GM18867 (cell line): ENCODE data around the gene RHOT1.

Source experiments
- ATAC-seq: cut with Tn5 transposase; IDR thresholded peaks from one replicate; pipeline ENCODE4 v1.9.1; 2021; ENCODE audit warnings: mild to moderate bottlenecking, moderate library complexity; ENCODE audit not compliant: unreplicated experiment

The RHOT1 gene

DNA sequence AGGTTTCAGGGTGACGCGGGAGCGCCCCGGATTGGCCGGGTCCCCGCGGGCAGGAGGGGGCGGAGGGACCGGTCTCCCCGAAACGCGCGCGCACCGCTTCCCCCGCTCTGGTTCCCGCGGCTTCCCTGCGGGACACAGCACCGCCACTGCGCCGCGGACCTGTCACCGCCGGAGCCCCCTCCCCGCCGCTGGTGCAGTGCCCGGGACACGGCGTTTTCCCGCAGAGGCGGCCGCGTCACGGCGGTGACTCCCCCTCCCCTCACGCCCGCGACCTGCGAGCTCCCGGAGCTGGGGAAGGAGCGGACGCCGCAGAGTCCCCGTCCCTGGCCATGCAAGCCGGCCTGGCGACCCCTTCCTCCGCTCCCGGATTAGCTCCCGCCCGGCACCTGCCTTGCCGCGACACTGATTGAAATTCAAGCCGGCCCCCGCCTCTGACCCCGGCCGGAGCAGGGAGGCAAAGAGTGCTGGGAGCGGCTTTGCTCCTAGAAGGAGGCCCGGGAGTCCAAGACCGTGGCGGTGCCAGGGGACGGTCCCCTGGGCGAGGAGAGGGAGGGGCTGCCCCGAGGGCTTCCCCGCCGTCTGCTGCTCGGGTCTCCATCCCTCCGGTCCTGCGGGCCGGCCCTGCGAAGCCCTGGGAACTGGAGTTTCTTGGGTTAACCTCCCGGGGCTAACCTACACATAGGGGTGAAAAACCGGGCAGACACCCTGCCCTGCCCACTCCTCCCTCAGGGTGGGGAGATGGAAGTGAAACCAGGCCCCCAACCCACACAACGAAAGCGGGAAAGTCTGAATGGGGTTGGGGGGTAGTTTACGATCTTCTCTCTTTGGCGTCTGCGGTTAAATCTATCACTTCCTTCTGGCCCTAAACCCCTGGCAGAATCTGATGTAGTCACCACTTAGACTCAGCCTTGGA lies 124.3 kb downstream of the RHOT1 start:
- ATAC-seq, result no peak

DNA sequence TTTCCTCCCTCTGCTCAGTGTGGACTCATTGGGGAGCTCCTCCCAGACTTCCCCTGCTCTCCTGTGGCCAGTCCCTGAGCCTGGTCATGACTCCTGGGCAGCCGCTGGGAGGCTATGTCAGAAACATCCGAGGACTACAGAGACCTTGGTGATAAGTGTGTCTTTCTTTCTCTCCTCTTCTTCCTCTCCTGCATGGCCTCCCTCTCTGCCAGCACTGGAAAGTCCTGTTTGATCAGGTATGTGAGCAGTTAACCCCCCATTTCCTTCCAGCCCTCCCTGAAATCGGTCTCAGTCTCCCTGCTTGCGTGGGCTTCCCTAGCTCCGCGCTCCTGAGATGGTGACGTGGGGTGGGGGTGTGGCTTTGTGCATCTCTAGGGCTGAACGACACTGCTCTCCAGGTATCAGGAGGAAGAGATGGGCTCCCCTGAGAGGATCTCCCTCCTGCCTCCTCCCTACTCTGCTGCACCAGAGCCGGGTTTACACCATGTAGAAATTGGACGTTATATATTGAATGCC lies 125.4 kb downstream of the RHOT1 start:
- no peak for ATAC-seq

DNA sequence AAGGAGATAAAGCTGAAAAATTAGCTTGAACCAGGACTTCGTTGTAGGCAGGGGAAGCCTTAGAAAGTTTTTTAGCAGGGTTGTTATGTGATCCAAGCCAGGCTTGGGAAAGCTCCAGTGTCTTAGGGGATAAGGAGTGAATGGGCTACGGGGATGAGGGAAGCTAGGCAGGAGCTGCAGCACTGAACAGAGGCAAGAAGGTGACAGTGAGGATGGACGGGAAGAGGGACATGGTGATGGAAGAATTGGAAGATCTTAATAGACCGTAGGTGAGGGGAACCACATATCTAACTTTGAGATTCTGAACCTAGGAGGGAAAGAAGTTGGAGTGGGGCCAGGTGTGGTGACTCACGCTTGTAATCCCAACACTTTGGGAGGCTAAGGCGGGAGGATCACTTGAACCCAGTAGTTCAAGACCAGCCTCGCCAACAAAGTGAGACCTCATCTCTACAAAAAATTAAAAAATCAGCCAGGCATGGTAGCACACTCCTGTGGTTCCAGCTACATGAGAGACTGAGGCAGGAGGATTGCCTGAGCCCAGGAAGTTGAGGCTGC lies 126.5 kb downstream of the RHOT1 start:
- no peak for ATAC-seq

DNA sequence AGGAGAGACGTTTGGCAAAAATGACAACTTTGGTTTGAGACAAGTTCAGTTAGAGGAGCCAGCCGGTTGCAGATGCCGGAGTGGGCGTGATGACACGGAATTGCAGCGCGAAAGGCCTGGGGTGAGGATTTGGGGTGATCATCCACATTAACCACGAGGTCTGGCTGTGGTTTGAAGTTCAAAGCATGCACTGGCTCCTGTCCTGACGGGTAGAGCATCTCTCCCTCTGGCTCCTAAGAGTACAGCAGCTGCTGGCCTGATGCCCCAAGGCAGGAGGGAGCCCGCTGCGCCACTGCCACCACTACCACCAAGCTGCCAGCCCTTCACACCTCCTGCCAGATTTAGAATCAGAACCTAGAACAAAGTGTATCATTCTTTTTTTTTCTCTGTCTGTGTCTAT lies 127.1 kb downstream of the RHOT1 start:
- no peak for ATAC-seq

DNA sequence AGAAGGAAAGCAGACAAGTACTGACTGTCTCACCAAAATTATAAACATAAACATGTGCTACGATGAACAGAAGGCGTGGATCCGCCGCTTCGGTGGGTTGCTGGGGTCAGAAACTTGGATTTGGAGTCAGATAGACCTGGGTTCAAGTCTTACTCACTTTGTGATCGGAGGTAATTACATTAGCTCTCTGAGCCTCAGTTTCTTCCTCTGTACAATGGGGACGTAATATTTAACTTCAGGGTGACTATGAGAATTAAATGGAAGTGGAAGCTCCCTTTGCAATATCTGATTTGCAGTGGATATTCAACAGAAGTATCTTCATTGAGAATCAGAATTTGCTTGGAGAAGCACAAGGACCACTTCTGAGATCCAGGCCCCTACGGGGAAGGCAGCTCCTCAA lies 129.5 kb downstream of the RHOT1 start:
- ATAC-seq, result no peak

DNA sequence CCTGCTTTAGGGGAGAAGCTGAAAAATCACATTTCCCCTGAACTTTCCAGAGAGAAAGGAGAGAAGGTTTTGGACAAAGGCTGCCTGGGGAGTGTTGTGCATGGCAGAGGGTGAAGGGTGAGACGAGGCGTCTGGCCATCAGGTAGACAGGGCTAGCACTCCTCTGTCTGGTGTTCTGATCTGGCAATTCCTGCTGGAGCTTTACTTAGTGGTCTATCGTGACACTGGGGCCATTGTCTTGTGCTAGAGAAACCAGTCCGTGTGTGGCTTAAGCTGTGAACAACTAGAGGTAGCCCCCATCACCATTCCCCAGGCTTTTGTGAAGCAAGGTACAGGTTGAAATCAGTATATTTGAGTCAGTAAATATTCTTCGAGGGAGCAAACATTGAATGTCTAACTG lies 131.8 kb downstream of the RHOT1 start:
- ATAC-seq, result no peak

DNA sequence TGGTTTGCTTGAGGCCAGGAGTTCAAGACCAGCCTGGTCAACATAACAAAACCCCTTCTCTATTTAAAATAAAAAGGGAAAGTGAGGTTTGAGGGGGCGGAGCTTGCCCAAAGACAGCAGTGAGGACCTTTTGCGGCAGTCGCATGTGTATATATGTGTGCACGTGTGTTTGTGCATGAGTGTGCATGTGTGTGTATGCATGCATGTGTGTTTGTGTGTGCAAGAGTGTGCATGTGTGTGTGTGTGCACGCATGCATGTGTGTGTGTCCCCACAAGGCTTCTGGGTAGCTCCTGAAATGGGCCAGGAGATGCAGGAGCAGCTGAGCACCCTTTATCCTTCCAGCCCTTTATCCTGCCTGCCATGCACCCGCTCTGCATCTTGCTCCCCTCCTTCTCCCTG lies 132.3 kb downstream of the RHOT1 start:
- ATAC-seq, result no peak
